ENCODE measurements around the gene DMRTA2. TPM values are rescaled to one million over a fixed set of nuclear protein-coding genes. Genes with fewer than 3 reads are reported as not detected.

The DMRTA2 gene
- total and polyA plus RNA-seq, 2 of the 8 experiments (the other 6 are each of a cell fraction or from before 2014, with no cell fraction given) = not detected

GRCh38 chr1:50373532-50373931 lies 49.7 kb downstream of the DMRTA2 start:
- H2BK12ac ChIP-seq (ENCODE audit: low read depth, low read length) = no peak overlapping the region
- DNase-seq (ENCODE audit: low read depth in 1 of 2, low spot score in 2 of 2) (no peak), FAIRE-seq (no peak)
- ChIA-PET CTCF (ENCODE audit: partially characterized antibody) (interaction anchor here (0.8 to 4.3 kb wide), 8 partner anchors 13 to 818 kb away, joined by 3 to 32 read pairs (median 4); partner anchors contain the start of gene DMRTA2), POLR2A (ENCODE audit: partially characterized antibody) (no interaction called here)
- H4K8ac ChIP-seq (ENCODE audit: extremely low read depth, insufficient read depth, low read length) = no peak overlapping the region
- H4K5ac ChIP-seq (ENCODE audit: insufficient read length, low read depth, low read length) = no peak overlapping the region
- H3K36me3 ChIP-seq (ENCODE audit: control insufficient read depth in 2 of 4, insufficient read depth in 4 of 4, low read length in 3 of 4) = no peaks in the 10 kb centered on the region
- H3K4me1 ChIP-seq (replicated peaks in 1 of 4; ENCODE audit: control insufficient read depth in 3 of 4, insufficient read depth in 4 of 4, low read length in 3 of 4) = peaks cover 0 to 2% (median 0%) of the 10 kb centered on the region in 4 experiments; a peak in 1 of 7 replicates
- peaks cover 0 to 3% (median 0%) of the 10 kb centered on the region in 4 experiments; a peak in 2 of 7 replicates for H3K27me3 ChIP-seq (replicated peaks in 1 of 4; ENCODE audit: control insufficient read depth in 3 of 4, extremely low read depth in 1 of 4, insufficient read depth in 3 of 4, low read length in 3 of 4)
- no peak overlapping the region for H3K4ac ChIP-seq (replicated peaks; ENCODE audit: insufficient read length, low read depth, low read length)
- no peak overlapping the region for H2BK5ac ChIP-seq (ENCODE audit: low read depth, low read length)
- H3K79me1 ChIP-seq (ENCODE audit: low read depth, low read length) = no peaks in the 10 kb centered on the region
- no peak overlapping the region for H3K4me2 ChIP-seq (ENCODE audit: insufficient read depth in 1 of 2, low read depth in 2 of 2, low read length in 2 of 2)
- no peak overlapping the region for H3K18ac ChIP-seq (ENCODE audit: extremely low read depth, low read length)
- no peak overlapping the region for H3K27ac ChIP-seq (ENCODE audit: low read depth, low read length)
- no peaks in the 10 kb centered on the region for H3K79me2 ChIP-seq (ENCODE audit: control insufficient read depth in 1 of 2, insufficient read depth in 2 of 2, low read length in 2 of 2)
- WGBS, 2 experiments (ENCODE audit: extremely low coverage in 1 of 2, insufficient coverage in 1 of 2, insufficient read length in 1 of 2, insufficient replicate concordance in 2 of 2, low coverage in 1 of 2, low lambda C conversion rate in 2 of 2, missing lambda C conversion rate in 1 of 2) = 80% methylated on average over 1 of the region's 1 CpG; no CpG with 5 or more reads in 1 of the 2 experiments
- no peak overlapping the region for H2AK5ac ChIP-seq (ENCODE audit: low read depth, low read length)
- no peak overlapping the region for H2AFZ ChIP-seq (ENCODE audit: low read length)
- no peak overlapping the region for H4K91ac ChIP-seq (replicated peaks; ENCODE audit: insufficient read length, low read length)
- no peak overlapping the region for H3K9ac ChIP-seq (replicated peaks in 1 of 4; ENCODE audit: extremely low read depth in 1 of 4, low read depth in 3 of 4, low read length in 3 of 4)
- H3K4me3 ChIP-seq (ENCODE audit: extremely low read depth in 1 of 4, insufficient read depth in 2 of 4, low read depth in 3 of 4, low read length in 4 of 4) = no peak overlapping the region
- H4K20me1 ChIP-seq (replicated peaks in 1 of 2; ENCODE audit: control insufficient read depth in 1 of 2, insufficient read depth in 2 of 2, low read length in 2 of 2) = peaks cover 0 to 3% of the 10 kb centered on the region in 2 experiments
- H2BK15ac ChIP-seq (ENCODE audit: low read length) = no peak overlapping the region
- no peak overlapping the region for H3K56ac ChIP-seq (replicated peaks; ENCODE audit: insufficient read length, low read depth, low read length)
- no peak overlapping the region for H2BK20ac ChIP-seq (ENCODE audit: low read length)
- no peak overlapping the region for H3K14ac ChIP-seq (ENCODE audit: insufficient read length)
- H2BK120ac ChIP-seq (replicated peaks; ENCODE audit: low read depth, low read length) = no peak overlapping the region
- H3K9me3 ChIP-seq (ENCODE audit: insufficient read depth in 2 of 2, low read depth in 1 of 2, low read length in 1 of 2) = no peaks in the 10 kb centered on the region
- no peak overlapping the region for H3K23ac ChIP-seq (ENCODE audit: insufficient read length)
- peaks cover 8% of the 10 kb centered on the region; the same call in 1 of the 2 replicates for H3K23me2 ChIP-seq (ENCODE audit: low read depth, low read length)
- no peak for TF ChIP-seq JUN (IDR thresholded peaks at IDR 0.05; ENCODE audit: low read depth, low read length)

Measured in H1 (cell line).